Panc1 (cell line): Measurements from ENCODE around the gene MTFR1L.
A peak's percentile ranks its signal among the peaks of the same experiment; 100 is the strongest.

Experiments used
- POLR2AphosphoS5 ChIP-seq: IDR thresholded peaks from 2 replicates; pipeline ENCODE4 v1.6.1; 2012; ENCODE audit warnings: mild to moderate bottlenecking, low read depth, low read length, moderate library complexity
- SIN3A ChIP-seq: IDR thresholded peaks from 2 replicates; pipeline ENCODE4 v1.6.1; 2012; ENCODE audit warnings: low read depth, mild to moderate bottlenecking, low read length, moderate library complexity, borderline replicate concordance; ENCODE audit not compliant: insufficient read depth
- TF ChIP-seq, protein P1 (sequence below): fragments of 450-650 bp; IDR thresholded peaks from 2 replicates; pipeline ENCODE4 v1.5.1; 2017; ENCODE audit warnings: mild to moderate bottlenecking

DNA sequence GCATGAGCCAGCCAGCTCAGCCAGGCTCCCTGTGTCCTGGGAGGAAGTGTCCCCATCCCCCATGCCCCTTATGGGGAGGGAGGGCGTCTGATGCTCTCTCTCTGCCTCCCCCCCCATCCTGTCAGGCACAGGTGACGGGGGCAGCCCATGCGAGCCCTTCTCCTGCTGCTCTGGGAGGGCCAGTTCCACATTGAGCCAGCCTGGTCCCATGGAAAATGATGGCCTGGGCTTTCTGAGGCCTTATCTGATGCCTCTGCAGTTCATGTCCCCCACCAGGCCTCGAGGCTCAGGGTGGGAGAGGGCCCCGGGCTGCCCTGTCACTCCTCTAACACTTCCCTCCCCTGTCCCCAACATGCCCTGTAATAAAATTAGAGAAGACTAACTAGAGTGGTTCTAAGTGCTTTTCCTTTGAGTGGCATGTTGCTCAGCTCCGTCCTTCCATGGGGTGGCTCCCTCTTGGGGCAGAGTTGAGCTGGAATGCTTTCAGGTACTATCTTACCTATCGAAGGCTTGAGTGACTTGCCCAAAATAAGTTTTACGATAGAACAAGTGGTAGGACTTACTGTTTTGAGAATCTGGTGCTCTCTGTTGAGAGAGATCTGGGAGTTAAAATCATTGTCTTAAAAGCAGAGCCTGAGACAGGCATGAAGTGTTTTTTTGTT, 1.8 kb upstream of the MTFR1L start:
- TF ChIP-seq, protein P1, sequence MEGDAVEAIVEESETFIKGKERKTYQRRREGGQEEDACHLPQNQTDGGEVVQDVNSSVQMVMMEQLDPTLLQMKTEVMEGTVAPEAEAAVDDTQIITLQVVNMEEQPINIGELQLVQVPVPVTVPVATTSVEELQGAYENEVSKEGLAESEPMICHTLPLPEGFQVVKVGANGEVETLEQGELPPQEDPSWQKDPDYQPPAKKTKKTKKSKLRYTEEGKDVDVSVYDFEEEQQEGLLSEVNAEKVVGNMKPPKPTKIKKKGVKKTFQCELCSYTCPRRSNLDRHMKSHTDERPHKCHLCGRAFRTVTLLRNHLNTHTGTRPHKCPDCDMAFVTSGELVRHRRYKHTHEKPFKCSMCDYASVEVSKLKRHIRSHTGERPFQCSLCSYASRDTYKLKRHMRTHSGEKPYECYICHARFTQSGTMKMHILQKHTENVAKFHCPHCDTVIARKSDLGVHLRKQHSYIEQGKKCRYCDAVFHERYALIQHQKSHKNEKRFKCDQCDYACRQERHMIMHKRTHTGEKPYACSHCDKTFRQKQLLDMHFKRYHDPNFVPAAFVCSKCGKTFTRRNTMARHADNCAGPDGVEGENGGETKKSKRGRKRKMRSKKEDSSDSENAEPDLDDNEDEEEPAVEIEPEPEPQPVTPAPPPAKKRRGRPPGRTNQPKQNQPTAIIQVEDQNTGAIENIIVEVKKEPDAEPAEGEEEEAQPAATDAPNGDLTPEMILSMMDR = no peak; the same call in 1 of the 2 replicates
- TF ChIP-seq SIN3A (no peak), POLR2AphosphoS5 (0 out of 2 replicates have a peak, but pooled peaks have one; percentile 14)
